SK-N-SH treated with all-trans-retinoic acid at 6 μM for 48 hours (cell line): ENCODE data around the gene PTPN13.

ENCODE experiments used
- ATAC-seq: fragments of 200-7000 bp; cut with Tn5 transposase; 3 replicates; pipeline ENCODE4 v1.9.1; 2020; ENCODE audit warnings: mild to moderate bottlenecking, moderate library complexity
- ARNTL ChIP-seq: fragments of 450-650 bp; formaldehyde crosslinking; IDR thresholded peaks from 2 replicates; pipeline ENCODE4 v1.5.0; 2020; ENCODE audit warnings: low read depth, mild to moderate bottlenecking, moderate library complexity, borderline replicate concordance
- BACH2 ChIP-seq: fragments of 250-450 bp; sonication (Bioruptor Pico); IDR thresholded peaks from 2 replicates; pipeline ENCODE4 v1.9.0; 2021; ENCODE audit warnings: mild to moderate bottlenecking, borderline replicate concordance
- CREB5 ChIP-seq: fragments of 250-450 bp; sonication (Bioruptor Pico); IDR thresholded peaks from 2 replicates; pipeline ENCODE4 v1.5.1; 2020; ENCODE audit warnings: low read depth, mild to moderate bottlenecking, moderate library complexity
- CSRNP3 ChIP-seq: fragments of 250-450 bp; sonication (Bioruptor Pico); IDR thresholded peaks from 2 replicates; pipeline ENCODE4 v1.5.1; 2021; ENCODE audit warnings: mild to moderate bottlenecking, moderate library complexity
- ESRRG ChIP-seq: fragments of 250-450 bp; sonication (Bioruptor Pico); IDR thresholded peaks from 2 replicates; pipeline ENCODE4 v1.6.1; 2021; ENCODE audit warnings: mild to moderate bottlenecking
- GLIS3 ChIP-seq: fragments of 250-450 bp; sonication (Bioruptor Pico); IDR thresholded peaks from 2 replicates; pipeline ENCODE4 v1.5.0; 2020; ENCODE audit warnings: mild to moderate bottlenecking, moderate library complexity
- ISL1 ChIP-seq: fragments of 250-450 bp; sonication (Bioruptor Pico); IDR thresholded peaks from 2 replicates; pipeline ENCODE4 v2.1.2; 2022; ENCODE audit warnings: mild to moderate bottlenecking, moderate library complexity
- OSR1 ChIP-seq: fragments of 250-450 bp; sonication (Bioruptor Pico); IDR thresholded peaks from 2 replicates; pipeline ENCODE4 v1.8.0; 2022; ENCODE audit warnings: moderate library complexity, mild to moderate bottlenecking, inconsistent platforms
- PATZ1 ChIP-seq: fragments of 250-450 bp; sonication (Bioruptor Pico); IDR thresholded peaks from 2 replicates; pipeline ENCODE4 v1.8.0; 2020; ENCODE audit warnings: mild to moderate bottlenecking, moderate library complexity, borderline replicate concordance
- POU6F1 ChIP-seq: fragments of 250-450 bp; sonication (Bioruptor Pico); IDR thresholded peaks from 2 replicates; pipeline ENCODE4 v1.8.0; 2021; ENCODE audit warnings: low read depth, mild to moderate bottlenecking, moderate library complexity, borderline replicate concordance
- PPARA ChIP-seq: fragments of 250-450 bp; sonication (Bioruptor Pico); IDR thresholded peaks from 2 replicates; pipeline ENCODE4 v1.5.0; 2020; ENCODE audit warnings: mild to moderate bottlenecking, borderline replicate concordance
- RARB ChIP-seq: fragments of 250-450 bp; sonication (Bioruptor Pico); IDR thresholded peaks from 2 replicates; pipeline ENCODE4 v1.8.0; 2021; ENCODE audit warnings: mild to moderate bottlenecking, moderate library complexity
- SNAI2 ChIP-seq: fragments of 250-450 bp; sonication (Bioruptor Pico); IDR thresholded peaks from 2 replicates; pipeline ENCODE4 v1.5.0; 2020; ENCODE audit warnings: mild to moderate bottlenecking, moderate library complexity
- TCF4 ChIP-seq: fragments of 250-450 bp; sonication (Bioruptor Pico); IDR thresholded peaks from 2 replicates; pipeline ENCODE4 v1.8.0; 2021; ENCODE audit warnings: mild to moderate bottlenecking, moderate library complexity, borderline replicate concordance
- TOX ChIP-seq: fragments of 250-450 bp; sonication (Bioruptor Pico); IDR thresholded peaks from 2 replicates; pipeline ENCODE4 v1.8.0; 2021; ENCODE audit warnings: mild to moderate bottlenecking, moderate library complexity, borderline replicate concordance
- TSHZ2 ChIP-seq: fragments of 250-450 bp; sonication (Bioruptor Pico); IDR thresholded peaks from 2 replicates; pipeline ENCODE4 v1.5.0; 2020; ENCODE audit warnings: mild to moderate bottlenecking, moderate library complexity
- ZFP30 ChIP-seq: fragments of 450-650 bp; formaldehyde crosslinking; IDR thresholded peaks from 2 replicates; pipeline ENCODE4 v1.5.0; 2022; ENCODE audit warnings: mild to moderate bottlenecking, moderate library complexity
- ZNF70 ChIP-seq: fragments of 450-650 bp; formaldehyde crosslinking; IDR thresholded peaks from 2 replicates; pipeline ENCODE4 v1.5.0; 2020; ENCODE audit warnings: mild to moderate bottlenecking, moderate library complexity
- ZNF8 ChIP-seq: fragments of 450-650 bp; formaldehyde crosslinking; IDR thresholded peaks from 2 replicates; pipeline ENCODE4 v1.5.0; 2020; ENCODE audit warnings: mild to moderate bottlenecking, moderate library complexity

PTPN13 gene

GRCh38 chr4:86679441-86679840 is 85.3 kb downstream of the PTPN13 start:
- TF ChIP-seq ESRRG (CRISPR knock-in tag) (no peak), CREB5 (CRISPR knock-in tag) (no peak), PPARA (CRISPR knock-in tag) (no peak), GLIS3 (no peak)

GRCh38 chr4:86683167-86683566 is 89.1 kb downstream of the PTPN13 start:
- ATAC-seq: no peak
- TF ChIP-seq ZNF70 (CRISPR knock-in tag): no peak
- TF ChIP-seq TCF4 (CRISPR knock-in tag): no peak
- no peak for TF ChIP-seq TSHZ2
- TF ChIP-seq ESRRG (CRISPR knock-in tag): no peak
- TF ChIP-seq SNAI2: no peak
- TF ChIP-seq OSR1 (CRISPR knock-in tag): no peak
- TF ChIP-seq PPARA (CRISPR knock-in tag): no peak
- no peak for TF ChIP-seq GLIS3
- no peak for TF ChIP-seq ISL1 (CRISPR knock-in tag)
- TF ChIP-seq RARB (CRISPR knock-in tag): no peak
- TF ChIP-seq POU6F1 (CRISPR knock-in tag): no peak
- TF ChIP-seq BACH2 (CRISPR knock-in tag): no peak
- no peak for TF ChIP-seq ZFP30 (CRISPR knock-in tag)
- no peak for TF ChIP-seq TOX (CRISPR knock-in tag)
- TF ChIP-seq ARNTL (CRISPR knock-in tag): no peak
- no peak for TF ChIP-seq ZNF8 (CRISPR knock-in tag)
- no peak for TF ChIP-seq CSRNP3
- no peak for TF ChIP-seq PATZ1 (CRISPR knock-in tag)
- TF ChIP-seq, all 23 proteins: peak for 0

More at GRCh38 chr4:86679441-86679840, 85.3 kb downstream of the PTPN13 start:
- no peak for ATAC-seq

GRCh38 chr4:86683983-86684382 is 89.9 kb downstream of the PTPN13 start:
- no peak for ATAC-seq
- no peak for TF ChIP-seq PPARA (CRISPR knock-in tag)
- no peak for TF ChIP-seq ZNF8 (CRISPR knock-in tag)
- no peak for TF ChIP-seq TCF4 (CRISPR knock-in tag)
- TF ChIP-seq ZFP30 (CRISPR knock-in tag): no peak
- TF ChIP-seq RARB (CRISPR knock-in tag): no peak
- TF ChIP-seq CREB5 (CRISPR knock-in tag): no peak
- no peak for TF ChIP-seq ARNTL (CRISPR knock-in tag)
- TF ChIP-seq TSHZ2: no peak
